HEK293T (cell line): ENCODE results near the gene FAM171A1.

Experiments used
- ARNT ChIP-seq: fragments of 450-650 bp; IDR thresholded peaks from 2 replicates; pipeline ENCODE4 v1.6.1; 2017; ENCODE audit warnings: mild to moderate bottlenecking
- BHLHE40 ChIP-seq: fragments of 450-650 bp; IDR thresholded peaks from 2 replicates; pipeline ENCODE4 v1.6.1; 2016; ENCODE audit warnings: mild to moderate bottlenecking, moderate library complexity, borderline replicate concordance
- CTBP1 ChIP-seq: fragments of 450-650 bp; IDR thresholded peaks from 2 replicates; pipeline ENCODE4 v1.6.1; 2016; ENCODE audit warnings: borderline replicate concordance
- FOXA1 ChIP-seq: fragments of 450-650 bp; IDR thresholded peaks from 2 replicates; pipeline ENCODE4 v1.6.1; 2016; ENCODE audit warnings: mild to moderate bottlenecking
- FOXK2 ChIP-seq: fragments of 450-650 bp; IDR thresholded peaks from 2 replicates; pipeline ENCODE4 v1.6.1; 2016; ENCODE audit warnings: mild to moderate bottlenecking
- FOXM1 ChIP-seq: fragments of 450-650 bp; IDR thresholded peaks from 2 replicates; pipeline ENCODE4 v1.6.1; 2017; ENCODE audit warnings: mild to moderate bottlenecking, borderline replicate concordance
- HDGF ChIP-seq: fragments of 450-650 bp; IDR thresholded peaks from 2 replicates; pipeline ENCODE4 v1.6.1; 2017; ENCODE audit warnings: antibody characterized with exemption, borderline replicate concordance
- L3MBTL2 ChIP-seq: fragments of 450-650 bp; conservative IDR thresholded peaks from 2 replicates; pipeline ENCODE4 v1.6.1; 2016; ENCODE audit warnings: mild to moderate bottlenecking
- LEF1 ChIP-seq: fragments of 450-650 bp; IDR thresholded peaks from 2 replicates; pipeline ENCODE4 v1.6.1; 2017; ENCODE audit warnings: mild to moderate bottlenecking, borderline replicate concordance
- NFRKB ChIP-seq: fragments of 450-650 bp; IDR thresholded peaks from 2 replicates; pipeline ENCODE4 v1.6.1; 2016; ENCODE audit warnings: mild to moderate bottlenecking, moderate library complexity
- SP1 ChIP-seq: fragments of 450-650 bp; IDR thresholded peaks from 2 replicates; pipeline ENCODE4 v1.6.1; 2017
- SUZ12 ChIP-seq: fragments of 450-650 bp; IDR thresholded peaks from 2 replicates; pipeline ENCODE4 v1.6.1; 2016; ENCODE audit warnings: mild to moderate bottlenecking
- TF ChIP-seq, protein P1 (sequence below): fragments of 450-650 bp; IDR thresholded peaks from 2 replicates; pipeline ENCODE4 v1.6.1; 2016

GRCh38 chr10:15238555-15239335 lies 132.3 kb downstream of the FAM171A1 start:
- no peak for TF ChIP-seq HDGF
- TF ChIP-seq BHLHE40: no peak
- TF ChIP-seq NFRKB: no peak
- no peak for TF ChIP-seq SUZ12
- no peak for TF ChIP-seq SP1
- TF ChIP-seq LEF1: no peak
- TF ChIP-seq FOXK2: no peak
- no peak for TF ChIP-seq L3MBTL2
- no peak for TF ChIP-seq FOXM1
- no peak for TF ChIP-seq FOXA1
- no peak for TF ChIP-seq CTBP1
- TF ChIP-seq, protein P1, sequence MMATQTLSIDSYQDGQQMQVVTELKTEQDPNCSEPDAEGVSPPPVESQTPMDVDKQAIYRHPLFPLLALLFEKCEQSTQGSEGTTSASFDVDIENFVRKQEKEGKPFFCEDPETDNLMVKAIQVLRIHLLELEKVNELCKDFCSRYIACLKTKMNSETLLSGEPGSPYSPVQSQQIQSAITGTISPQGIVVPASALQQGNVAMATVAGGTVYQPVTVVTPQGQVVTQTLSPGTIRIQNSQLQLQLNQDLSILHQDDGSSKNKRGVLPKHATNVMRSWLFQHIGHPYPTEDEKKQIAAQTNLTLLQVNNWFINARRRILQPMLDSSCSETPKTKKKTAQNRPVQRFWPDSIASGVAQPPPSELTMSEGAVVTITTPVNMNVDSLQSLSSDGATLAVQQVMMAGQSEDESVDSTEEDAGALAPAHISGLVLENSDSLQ: no peak
- no peak for TF ChIP-seq ARNT
